Lower lobe of right lung (tissue), 2 donors: ENCODE measurements around the gene MYLK. TPM values are rescaled to one million over a fixed set of nuclear protein-coding genes. Genes with fewer than 3 reads are reported as not detected.

Experiments
- ATAC-seq, 2 donors: fragments of 200-7000 bp; cut with Tn5 transposase; one replicate each; pipeline ENCODE4 v1.9.1; 2020 to 2022; ENCODE audit warnings: mild to moderate bottlenecking in 2 of 2, moderate library complexity in 2 of 2
- DNase-seq: peaks from one replicate; pipeline ENCODE4 v3.0.0-alpha.2; 2020
- H3K27ac ChIP-seq: fragments of 200-600 bp; one replicate; pipeline ENCODE4 v1.8.0; 2022
- H3K27me3 ChIP-seq: fragments of 200-600 bp; one replicate; pipeline ENCODE4 v1.8.0; 2022; ENCODE audit warnings: low read depth
- H3K36me3 ChIP-seq: fragments of 200-600 bp; one replicate; pipeline ENCODE4 v1.8.0; 2022; ENCODE audit warnings: mild to moderate bottlenecking
- H3K4me1 ChIP-seq: fragments of 200-600 bp; one replicate; pipeline ENCODE4 v1.8.0; 2022
- H3K4me3 ChIP-seq: fragments of 200-600 bp; one replicate; pipeline ENCODE4 v1.8.0; 2022; ENCODE audit warnings: mild to moderate bottlenecking
- H3K9me3 ChIP-seq: fragments of 200-600 bp; one replicate; pipeline ENCODE4 v1.8.0; 2022
- intact Hi-C: fragments of 100-400 bp; cut with DNase I; formaldehyde crosslinking; loops from one replicate; pipeline ENCODE4 v1.11.0; 2022
- total RNA-seq: library from RNA; stranded (reverse); fragmentation: NEBNext Ultra II Directional; extraction: Animal tissue kit (Norgen Biotek cat#: 25700); gene quantifications from one replicate; pipeline ENCODE4 v1.2.1, GENCODE V29; 2021
- TF ChIP-seq, protein P1 (sequence below): fragments of 200-600 bp; IDR thresholded peaks from one replicate; pipeline ENCODE4 v1.8.0; 2022; ENCODE audit warnings: antibody characterized with exemption, mild to moderate bottlenecking
- donor health status: DM: no; HTN: yes; CAD: no; lungs with severe emphysema.

MYLK gene
- total RNA-seq, 1 donor from 2014 or later: 156 TPM

GRCh38 chr3:123791898-123792297 is 92.2 kb downstream of the MYLK start:
- H3K27ac ChIP-seq: no peak overlapping the region
- H3K9me3 ChIP-seq: no peaks in the 10 kb centered on the region
- intact Hi-C loops: no loop called here
- H3K4me3 ChIP-seq: no peak overlapping the region
- DNase-seq: no peak
- no peaks in the 10 kb centered on the region for H3K27me3 ChIP-seq
- TF ChIP-seq, protein P1, sequence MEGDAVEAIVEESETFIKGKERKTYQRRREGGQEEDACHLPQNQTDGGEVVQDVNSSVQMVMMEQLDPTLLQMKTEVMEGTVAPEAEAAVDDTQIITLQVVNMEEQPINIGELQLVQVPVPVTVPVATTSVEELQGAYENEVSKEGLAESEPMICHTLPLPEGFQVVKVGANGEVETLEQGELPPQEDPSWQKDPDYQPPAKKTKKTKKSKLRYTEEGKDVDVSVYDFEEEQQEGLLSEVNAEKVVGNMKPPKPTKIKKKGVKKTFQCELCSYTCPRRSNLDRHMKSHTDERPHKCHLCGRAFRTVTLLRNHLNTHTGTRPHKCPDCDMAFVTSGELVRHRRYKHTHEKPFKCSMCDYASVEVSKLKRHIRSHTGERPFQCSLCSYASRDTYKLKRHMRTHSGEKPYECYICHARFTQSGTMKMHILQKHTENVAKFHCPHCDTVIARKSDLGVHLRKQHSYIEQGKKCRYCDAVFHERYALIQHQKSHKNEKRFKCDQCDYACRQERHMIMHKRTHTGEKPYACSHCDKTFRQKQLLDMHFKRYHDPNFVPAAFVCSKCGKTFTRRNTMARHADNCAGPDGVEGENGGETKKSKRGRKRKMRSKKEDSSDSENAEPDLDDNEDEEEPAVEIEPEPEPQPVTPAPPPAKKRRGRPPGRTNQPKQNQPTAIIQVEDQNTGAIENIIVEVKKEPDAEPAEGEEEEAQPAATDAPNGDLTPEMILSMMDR: no peak
- no peak for ATAC-seq
- H3K4me1 ChIP-seq: peaks cover 9% of the 10 kb centered on the region
- H3K36me3 ChIP-seq: no peaks in the 10 kb centered on the region

DNA sequence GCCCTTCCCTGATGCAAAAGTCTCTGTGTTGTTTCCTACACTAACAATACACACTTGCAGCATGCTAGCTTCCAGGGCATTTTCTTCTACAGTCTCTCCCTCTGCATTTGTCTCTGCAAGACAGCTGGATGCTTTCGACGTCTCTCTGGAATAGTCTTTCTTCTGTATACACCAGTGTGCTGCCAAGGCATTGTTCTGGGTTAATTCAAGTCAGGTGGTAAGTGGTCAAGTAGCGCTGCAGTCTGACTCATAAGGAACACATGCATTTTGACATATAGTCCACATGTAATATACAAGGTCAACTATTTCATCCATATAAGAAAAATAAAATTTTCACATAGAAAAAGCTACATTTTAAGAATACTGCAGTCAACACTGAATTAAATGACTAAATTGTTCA is 92.7 kb downstream of the MYLK start:
- H3K27me3 ChIP-seq: no peaks in the 10 kb centered on the region
- peaks cover 9% of the 10 kb centered on the region for H3K4me1 ChIP-seq
- no peaks in the 10 kb centered on the region for H3K36me3 ChIP-seq
- H3K4me3 ChIP-seq: no peak overlapping the region
- no peak for ATAC-seq
- no peaks in the 10 kb centered on the region for H3K9me3 ChIP-seq
- TF ChIP-seq, protein P1: no peak
- intact Hi-C loops: no loop called here
- H3K27ac ChIP-seq: no peak overlapping the region
- no peak for DNase-seq

GRCh38 chr3:123791073-123791370 is 93.1 kb downstream of the MYLK start:
- no peak overlapping the region for H3K27ac ChIP-seq
- no peaks in the 10 kb centered on the region for H3K9me3 ChIP-seq
- H3K4me1 ChIP-seq: peaks cover 9% of the 10 kb centered on the region
- ATAC-seq (no peak), DNase-seq (no peak)
- H3K27me3 ChIP-seq: no peaks in the 10 kb centered on the region
- no peak overlapping the region for H3K4me3 ChIP-seq
- TF ChIP-seq, protein P1: no peak
- intact Hi-C loops: no loop called here
- H3K36me3 ChIP-seq: no peaks in the 10 kb centered on the region

- ATAC-seq: no peak
Observed at GRCh38 chr3:123790254-123791072, 93.7 kb downstream of the MYLK start.

GRCh38 chr3:123789760-123790159 is 94.4 kb downstream of the MYLK start:
- DNase-seq: no peak
- ATAC-seq: no peak
- Histone ChIP-seq H3K9me3 (no peaks in the 10 kb centered on the region), H3K36me3 (no peaks in the 10 kb centered on the region), H3K4me3 (no peak overlapping the region), H3K27ac (no peak overlapping the region), H3K27me3 (no peaks in the 10 kb centered on the region), H3K4me1 (peaks cover 9% of the 10 kb centered on the region)
- TF ChIP-seq, protein P1: no peak
- intact Hi-C loops: no loop called here

More at GRCh38 chr3:123790254-123791072, 93.7 kb downstream of the MYLK start:
- Histone ChIP-seq H3K9me3 (no peaks in the 10 kb centered on the region), H3K4me3 (no peak overlapping the region), H3K27me3 (no peaks in the 10 kb centered on the region), H3K36me3 (no peaks in the 10 kb centered on the region), H3K4me1 (peaks cover 9% of the 10 kb centered on the region), H3K27ac (no peak overlapping the region)
- no peak for DNase-seq
- TF ChIP-seq, protein P1: no peak
- intact Hi-C loops: no loop called here
